ENCODE measurements around the gene ZNF674. TPM values are rescaled to one million over a fixed set of nuclear protein-coding genes. Genes with fewer than 3 reads are reported as not detected.
"Not testable (repeated sequence)": the region's sequence is repeated elsewhere in the genome, so short reads cannot be mapped to it uniquely, and the experiment has no call there.

ZNF674 gene
- total and polyA plus RNA-seq, 8 donors, result 4.1 to 10.8 (median 7.2) TPM

DNA sequence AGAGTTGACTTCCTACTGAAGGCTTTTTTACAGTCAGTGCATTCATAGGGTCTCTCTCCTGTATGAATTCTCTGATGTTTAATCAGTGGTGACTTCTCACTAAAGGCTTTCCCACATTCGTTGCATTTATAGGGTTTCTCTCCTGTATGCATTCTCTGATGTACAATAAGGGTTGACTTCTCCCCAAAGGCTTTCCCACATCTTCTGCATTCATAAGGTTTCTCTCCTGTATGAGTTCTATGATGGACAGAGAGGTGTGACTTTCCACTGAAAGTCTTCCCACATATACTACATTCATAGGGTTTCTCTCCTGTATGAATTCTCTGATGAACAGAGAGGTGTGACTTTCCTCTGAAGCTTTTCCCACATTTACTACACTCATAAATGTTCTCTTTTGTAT, 45.2 kb downstream of the ZNF674 start:
- DNase-seq (no peak), ATAC-seq (no peak)
- no peak overlapping the region for H3K4me3 ChIP-seq
- TF ChIP-seq, protein P1, sequence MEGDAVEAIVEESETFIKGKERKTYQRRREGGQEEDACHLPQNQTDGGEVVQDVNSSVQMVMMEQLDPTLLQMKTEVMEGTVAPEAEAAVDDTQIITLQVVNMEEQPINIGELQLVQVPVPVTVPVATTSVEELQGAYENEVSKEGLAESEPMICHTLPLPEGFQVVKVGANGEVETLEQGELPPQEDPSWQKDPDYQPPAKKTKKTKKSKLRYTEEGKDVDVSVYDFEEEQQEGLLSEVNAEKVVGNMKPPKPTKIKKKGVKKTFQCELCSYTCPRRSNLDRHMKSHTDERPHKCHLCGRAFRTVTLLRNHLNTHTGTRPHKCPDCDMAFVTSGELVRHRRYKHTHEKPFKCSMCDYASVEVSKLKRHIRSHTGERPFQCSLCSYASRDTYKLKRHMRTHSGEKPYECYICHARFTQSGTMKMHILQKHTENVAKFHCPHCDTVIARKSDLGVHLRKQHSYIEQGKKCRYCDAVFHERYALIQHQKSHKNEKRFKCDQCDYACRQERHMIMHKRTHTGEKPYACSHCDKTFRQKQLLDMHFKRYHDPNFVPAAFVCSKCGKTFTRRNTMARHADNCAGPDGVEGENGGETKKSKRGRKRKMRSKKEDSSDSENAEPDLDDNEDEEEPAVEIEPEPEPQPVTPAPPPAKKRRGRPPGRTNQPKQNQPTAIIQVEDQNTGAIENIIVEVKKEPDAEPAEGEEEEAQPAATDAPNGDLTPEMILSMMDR (IDR thresholded peaks at IDR 0.05), result no peak
- H3K27me3 ChIP-seq, result no peaks in the 10 kb centered on the region
- H3K4me1 ChIP-seq, result no peaks in the 10 kb centered on the region
- intact Hi-C loops (cut with DNase I), result no loop called here
- H3K27ac ChIP-seq, result no peak overlapping the region
- peaks cover 0 to 40% of the 10 kb centered on the region in 2 donors for H3K36me3 ChIP-seq
- H3K9me3 ChIP-seq, result peaks cover 8 to 88% of the 10 kb centered on the region in 2 donors

DNA sequence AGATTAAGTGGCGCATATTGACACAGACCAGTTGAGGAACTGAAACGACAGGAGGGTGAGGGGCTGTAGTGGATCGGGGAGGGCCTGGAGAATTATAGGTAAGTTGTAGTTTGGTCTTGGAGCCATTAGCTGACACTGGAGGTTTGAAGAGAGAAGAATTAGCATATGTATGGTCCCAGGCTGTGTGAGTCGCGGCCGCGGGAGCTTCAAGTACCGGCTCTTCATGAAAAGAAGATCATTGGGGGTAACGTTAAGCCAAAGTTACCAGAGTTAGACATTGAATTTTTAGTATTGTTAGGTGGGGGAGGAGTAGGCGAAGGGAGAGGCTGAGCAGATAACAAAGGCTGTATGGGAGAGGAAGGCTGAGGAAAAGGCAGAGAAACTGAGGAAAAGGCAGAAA, 56.5 kb downstream of the ZNF674 start:
- no peak for ATAC-seq
- no peak for DNase-seq

DNA sequence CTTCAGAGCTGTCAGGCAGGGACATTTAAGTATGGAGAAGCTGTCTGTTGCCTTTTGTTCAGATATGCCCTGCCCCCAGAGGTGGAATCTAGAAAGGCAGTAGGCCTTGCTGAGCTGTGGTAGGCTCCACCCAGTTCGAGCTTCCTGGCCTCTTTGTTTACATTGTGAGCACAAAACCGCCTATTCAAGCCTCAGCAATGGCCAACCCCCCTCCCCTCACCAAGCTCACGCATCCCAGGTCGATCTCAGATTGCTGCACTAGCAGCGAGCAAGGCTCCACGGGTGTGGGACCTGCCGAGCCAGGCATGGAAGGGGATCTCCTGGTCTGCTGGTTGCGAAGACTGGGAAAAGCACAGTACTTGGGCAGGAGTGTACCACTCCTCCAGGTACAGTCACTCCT, 59.3 kb downstream of the ZNF674 start:
- ATAC-seq (no peak), DNase-seq (no peak)
- Histone ChIP-seq H3K4me3 (no peak overlapping the region), H3K27ac (no peak overlapping the region), H3K27me3 (no peaks in the 10 kb centered on the region), H3K9me3 (peaks cover 0 to 20% of the 10 kb centered on the region in 2 donors), H3K4me1 (no peaks in the 10 kb centered on the region), H3K36me3 (peaks cover 0 to 11% of the 10 kb centered on the region in 2 donors)
- TF ChIP-seq, protein P1 (IDR thresholded peaks at IDR 0.05), result no peak
- intact Hi-C loops (cut with DNase I), result no loop called here

More for the DNA sequence above, 56.5 kb downstream of the ZNF674 start:
- Histone ChIP-seq H3K4me1 (no peaks in the 10 kb centered on the region), H3K36me3 (peaks cover 0 to 11% of the 10 kb centered on the region in 2 donors), H3K27me3 (no peaks in the 10 kb centered on the region), H3K4me3 (no peak overlapping the region), H3K27ac (no peak overlapping the region), H3K9me3 (peaks cover 0 to 21% of the 10 kb centered on the region in 2 donors)
- TF ChIP-seq, protein P1 (IDR thresholded peaks at IDR 0.05), result no peak
- intact Hi-C loops (cut with DNase I), result no loop called here

DNA sequence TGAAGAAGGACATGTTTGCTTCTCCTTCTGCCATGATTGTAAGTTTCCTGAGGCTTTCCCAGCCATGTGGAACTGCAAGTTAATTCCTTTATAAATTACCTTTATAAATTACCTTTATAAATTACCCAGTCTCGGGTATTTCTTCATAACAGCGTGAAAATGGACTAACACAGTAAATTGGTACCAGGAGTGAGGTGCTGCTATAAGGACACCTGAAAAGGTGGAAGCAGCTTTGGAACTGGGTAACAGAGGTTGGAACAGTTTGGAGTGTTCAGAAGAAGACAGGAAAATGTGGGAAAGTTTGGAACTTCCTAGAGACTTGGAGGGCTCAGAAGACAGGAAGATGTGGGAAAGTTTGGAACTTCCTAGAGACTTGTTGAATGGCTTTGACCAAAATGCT, 66.6 kb downstream of the ZNF674 start:
- ATAC-seq; H3K27ac ChIP-seq; DNase-seq; H3K4me1 ChIP-seq; H3K27me3 ChIP-seq; H3K36me3 ChIP-seq; intact Hi-C loops (cut with DNase I); H3K4me3 ChIP-seq: not testable (repeated sequence)
- peaks cover 0 to 16% of the 10 kb centered on the region in 2 donors for H3K9me3 ChIP-seq

DNA sequence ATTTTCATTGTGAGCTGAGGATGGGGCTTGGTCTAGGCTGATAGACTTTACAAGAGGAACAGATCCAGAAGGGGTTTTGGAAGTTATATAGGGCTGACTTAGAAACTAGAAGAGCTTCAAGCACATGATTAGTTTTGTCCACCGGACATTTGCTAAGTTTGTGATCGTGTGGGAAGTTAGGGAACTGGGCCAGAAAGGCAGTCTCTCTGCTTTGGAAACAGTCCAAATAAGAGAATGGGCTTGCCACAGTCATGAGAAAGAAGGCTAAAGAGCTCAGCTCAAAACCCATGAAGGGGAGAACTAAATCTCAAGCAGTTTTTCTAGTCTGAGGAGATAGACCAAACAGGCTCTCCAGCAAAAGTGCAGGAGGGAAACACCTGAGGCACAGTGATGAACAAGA, 67.8 kb downstream of the ZNF674 start:
- no peak overlapping the region for H3K27ac ChIP-seq
- intact Hi-C loops (cut with DNase I), result no loop called here
- peaks cover 0 to 14% of the 10 kb centered on the region in 2 donors for H3K9me3 ChIP-seq
- H3K4me3 ChIP-seq, result no peak overlapping the region
- H3K4me1 ChIP-seq, result no peaks in the 10 kb centered on the region
- TF ChIP-seq, protein P1 (IDR thresholded peaks at IDR 0.05), result no peak
- ATAC-seq, result no peak
- H3K27me3 ChIP-seq, result no peaks in the 10 kb centered on the region
- DNase-seq, result peak in 2 of 4 donors; percentile 11 to 37
- peaks cover 0 to 3% of the 10 kb centered on the region in 2 donors for H3K36me3 ChIP-seq

DNA sequence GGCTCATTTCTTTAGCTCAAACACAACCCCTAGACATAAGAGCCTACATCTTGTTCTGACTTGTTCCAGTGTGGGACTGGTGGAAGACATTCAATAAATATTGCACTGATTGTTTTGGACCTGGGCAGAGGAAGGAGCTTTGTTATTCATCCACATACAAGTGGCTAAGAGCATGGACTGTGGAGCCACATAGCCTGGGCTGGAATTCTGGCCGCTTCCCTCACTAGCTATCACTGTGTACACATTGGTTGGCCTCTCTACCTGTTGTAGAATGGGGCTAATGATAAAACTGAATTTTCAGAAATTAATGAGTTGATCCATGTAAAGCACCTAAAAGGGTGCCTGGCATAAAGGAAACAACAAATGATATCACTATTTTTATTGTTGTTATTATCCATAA, 80.0 kb downstream of the ZNF674 start:
- DNase-seq (no peak), ATAC-seq (no peak)
- Histone ChIP-seq H3K36me3 (peaks cover 0 to 45% of the 10 kb centered on the region in 2 donors), H3K4me3 (no peak overlapping the region), H3K4me1 (no peaks in the 10 kb centered on the region), H3K9me3 (no peaks in the 10 kb centered on the region), H3K27ac (no peak overlapping the region), H3K27me3 (no peaks in the 10 kb centered on the region)
- intact Hi-C loops (cut with DNase I), result no loop called here
- TF ChIP-seq, protein P1 (IDR thresholded peaks at IDR 0.05), result no peak
